Left hindlimb (tissue), 1 donor: ENCODE data around the gene SLC17A5.
"Not testable (repeated sequence)": the region's sequence is repeated elsewhere in the genome, so short reads cannot be mapped to it uniquely, and the experiment has no call there.

ENCODE experiments used
- DNase-seq: peaks from one replicate; pipeline ENCODE4 v3.0.0-alpha.2; 2018

Gene SLC17A5

DNA sequence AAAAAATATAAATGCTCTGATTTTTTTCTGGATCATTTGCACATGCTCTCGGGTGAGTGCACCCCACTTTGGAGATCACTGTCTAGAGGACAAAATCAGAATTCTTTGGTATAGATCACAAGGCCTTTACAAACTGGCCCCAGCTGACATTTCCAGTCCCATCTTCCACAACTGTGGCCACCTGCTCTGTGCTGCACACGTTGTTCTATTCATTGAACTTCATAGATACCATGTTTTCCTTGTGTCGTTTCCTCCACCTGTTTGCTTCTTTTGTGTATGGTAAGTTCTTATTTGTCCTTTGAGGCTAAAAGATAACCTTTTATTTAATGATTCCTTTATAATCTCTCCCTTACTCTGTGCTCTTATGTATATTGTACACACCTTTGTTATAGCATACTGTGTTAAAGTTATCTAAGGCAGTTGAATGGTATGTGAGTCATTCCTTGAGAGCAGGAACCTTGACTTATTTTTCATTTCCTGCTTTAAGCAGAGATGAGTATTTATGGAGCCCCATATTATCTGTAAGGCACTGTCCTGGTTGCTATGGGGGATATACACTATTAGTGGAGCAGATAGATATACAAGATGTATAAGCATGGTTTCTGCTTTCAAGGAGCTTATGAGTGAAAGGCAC lies 12.0 kb upstream of the SLC17A5 start:
- DNase-seq, result no peak

DNA sequence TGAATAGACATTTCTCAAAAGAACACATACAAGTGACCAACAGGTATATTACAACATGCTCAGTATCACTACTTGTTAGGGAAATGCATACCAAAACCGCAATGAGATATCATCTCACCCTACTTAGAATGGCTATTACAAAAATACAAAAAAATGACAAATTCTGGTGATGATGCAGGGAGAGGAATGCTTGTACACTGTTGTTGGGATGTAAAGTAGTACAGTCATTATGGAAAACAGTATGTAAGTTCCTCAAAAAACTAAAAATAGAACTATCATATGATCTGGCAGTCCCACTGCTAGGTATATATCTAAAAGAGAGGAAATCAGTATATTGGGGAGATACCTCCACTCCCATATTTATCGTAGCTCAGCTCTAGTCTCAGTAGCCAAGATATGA lies 10.9 kb upstream of the SLC17A5 start:
- DNase-seq, result no peak

DNA sequence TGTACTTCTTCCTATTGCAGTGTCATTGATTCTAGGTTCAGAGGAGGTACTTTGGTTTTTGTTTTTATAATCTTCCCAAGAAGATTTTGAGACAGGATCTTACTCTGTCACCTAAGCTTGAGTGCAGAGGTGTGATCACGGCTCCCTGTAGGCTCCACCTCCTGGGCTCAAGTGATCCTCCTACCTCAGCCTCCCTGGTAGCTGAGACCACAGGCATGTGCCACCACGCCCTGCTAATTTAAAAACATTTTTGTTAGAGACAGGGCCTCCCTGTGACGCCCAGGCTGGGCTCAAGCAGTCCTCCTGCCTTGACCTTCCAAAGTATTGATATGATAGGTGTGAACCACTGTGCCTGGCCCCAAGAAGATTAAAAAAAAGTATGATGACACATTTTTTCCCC lies 3.4 kb upstream of the SLC17A5 start:
- DNase-seq, result no peak

DNA sequence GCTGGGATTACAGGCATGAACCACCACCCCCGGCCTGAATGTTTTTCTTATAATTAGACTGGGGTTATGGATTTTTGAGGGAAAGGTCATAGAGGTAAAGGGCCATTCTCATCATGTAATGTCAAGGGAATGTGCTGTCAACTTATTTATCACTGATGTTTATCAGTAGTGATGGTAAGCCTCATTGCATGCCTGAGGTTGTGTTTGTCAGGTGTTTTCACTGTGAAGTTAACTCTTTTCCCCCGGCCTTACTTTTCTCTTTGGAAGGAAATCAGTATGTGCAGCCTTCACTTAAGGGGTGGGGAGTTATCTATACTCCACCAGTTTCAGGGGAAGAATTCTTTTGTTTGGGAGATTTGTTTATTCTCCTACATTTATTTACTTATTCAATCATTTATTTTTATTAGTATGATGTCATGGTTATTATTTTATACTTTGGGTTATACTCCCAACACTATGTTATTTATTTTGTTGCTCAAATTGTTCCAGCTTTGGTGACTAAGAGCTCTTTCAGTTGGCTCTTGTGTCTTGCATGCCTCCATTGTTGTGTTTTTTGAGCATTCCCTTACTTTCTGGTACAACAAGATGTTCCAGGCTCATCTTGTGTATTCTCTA lies 2.8 kb upstream of the SLC17A5 start:
- no peak for DNase-seq

DNA sequence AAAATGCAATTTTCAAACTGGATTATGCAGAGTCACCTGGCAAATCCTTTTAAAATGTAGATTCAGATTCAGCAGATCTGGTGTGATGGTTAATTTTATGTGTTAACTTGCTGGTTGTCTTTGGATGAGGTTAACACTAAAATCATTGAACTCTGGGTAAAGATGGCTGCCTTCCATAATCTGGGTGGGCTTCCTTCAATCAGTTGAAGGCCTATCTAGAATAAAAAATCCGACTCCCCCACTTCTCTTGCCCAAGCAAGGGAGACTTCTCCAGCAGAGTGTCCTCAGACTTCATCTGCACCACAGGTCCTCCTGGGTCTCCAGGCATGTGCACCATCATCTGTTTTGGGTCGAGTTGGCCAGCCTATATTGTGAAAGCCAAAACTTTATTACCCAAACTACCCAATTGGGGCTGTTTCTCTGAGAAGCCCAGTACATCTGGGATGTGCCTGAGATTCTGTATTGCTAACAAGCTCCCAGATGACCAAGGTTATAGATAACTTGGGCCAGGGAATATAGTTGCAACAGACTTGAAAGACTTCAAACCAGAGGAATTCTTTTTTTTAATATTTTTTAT lies 1.6 kb upstream of the SLC17A5 start:
- DNase-seq, result no peak

DNA sequence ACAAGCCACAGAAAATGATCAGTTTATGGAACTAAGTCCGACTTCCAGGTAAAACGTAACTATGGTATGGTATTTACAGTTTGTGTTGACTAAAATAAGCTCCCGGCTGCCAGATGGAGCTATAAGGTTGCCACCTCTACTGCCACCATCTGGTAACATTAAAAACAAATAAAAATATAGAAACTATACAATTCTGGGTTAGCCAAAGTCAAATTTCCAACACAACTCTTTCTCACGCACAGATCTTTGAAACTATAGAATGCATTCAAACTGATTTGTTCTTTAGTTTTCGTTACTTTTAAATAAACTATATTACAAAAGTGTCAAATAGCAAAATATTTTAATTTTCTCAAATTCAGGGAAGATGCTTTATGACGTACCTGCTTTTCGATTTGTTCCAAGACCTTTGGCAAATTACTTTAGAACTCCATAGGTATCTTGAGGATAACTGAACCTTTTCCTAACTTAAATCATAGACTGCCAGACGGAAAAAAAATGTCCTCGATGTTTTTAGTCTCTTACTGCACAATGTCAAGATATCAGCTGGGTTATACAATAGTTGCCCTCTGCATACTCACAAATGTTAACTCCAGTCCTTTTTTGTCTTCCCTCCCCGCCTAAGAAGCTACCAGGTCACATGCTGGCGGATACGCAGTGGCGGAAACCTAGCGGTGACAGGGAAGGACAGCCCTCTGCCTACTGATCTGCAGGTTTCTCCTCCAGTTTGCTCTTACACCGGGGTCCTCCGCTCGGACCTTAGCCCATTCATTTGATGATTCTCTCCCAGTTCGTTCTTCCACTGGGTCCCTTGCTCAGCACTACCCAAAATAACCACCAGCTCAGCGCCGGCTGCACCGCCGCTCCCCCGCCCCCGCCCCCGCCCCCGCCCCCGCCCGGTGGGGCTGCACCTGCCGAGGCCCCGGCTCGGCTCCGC lies 888 bp downstream of the SLC17A5 start:
- peak; percentile 70 for DNase-seq

DNA sequence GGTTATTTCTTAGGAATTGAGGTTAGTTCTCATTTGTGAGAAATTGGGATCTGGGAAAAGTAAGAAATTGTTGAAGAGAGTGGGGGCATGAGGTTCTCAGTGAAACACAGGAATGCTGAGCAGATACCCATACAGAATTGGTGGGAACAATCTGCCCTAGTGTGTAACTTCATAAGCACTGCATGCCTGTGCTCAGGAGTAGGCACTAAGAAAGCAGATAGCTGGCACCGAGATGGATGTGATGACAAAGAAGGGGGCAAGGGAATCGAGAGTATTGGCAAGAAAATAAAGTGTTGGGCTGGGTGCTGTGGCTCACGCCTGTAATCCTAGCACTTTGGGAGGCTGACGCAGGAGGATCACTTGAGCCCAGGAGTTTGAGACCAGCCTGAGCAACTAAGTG lies 4.0 kb downstream of the SLC17A5 start:
- DNase-seq, result no peak

DNA sequence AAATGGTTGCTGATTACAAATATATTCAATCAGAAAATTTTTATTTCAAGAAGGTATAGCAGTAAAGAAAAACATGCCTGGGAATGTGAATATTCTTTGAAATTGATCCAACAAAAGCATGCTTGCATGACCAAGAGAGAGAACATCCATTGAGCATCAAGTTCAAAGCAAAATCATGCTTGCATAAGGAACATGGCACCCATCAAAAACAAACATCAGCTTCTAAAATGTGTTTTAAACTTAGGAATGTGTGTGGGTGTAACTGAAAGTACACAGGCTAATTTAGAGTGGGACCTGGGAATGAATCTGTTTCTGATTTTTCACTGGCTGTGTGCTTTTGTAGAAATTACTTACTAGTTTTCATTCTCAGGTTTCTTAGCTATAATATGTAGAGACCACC lies 5.6 kb downstream of the SLC17A5 start:
- no peak for DNase-seq

DNA sequence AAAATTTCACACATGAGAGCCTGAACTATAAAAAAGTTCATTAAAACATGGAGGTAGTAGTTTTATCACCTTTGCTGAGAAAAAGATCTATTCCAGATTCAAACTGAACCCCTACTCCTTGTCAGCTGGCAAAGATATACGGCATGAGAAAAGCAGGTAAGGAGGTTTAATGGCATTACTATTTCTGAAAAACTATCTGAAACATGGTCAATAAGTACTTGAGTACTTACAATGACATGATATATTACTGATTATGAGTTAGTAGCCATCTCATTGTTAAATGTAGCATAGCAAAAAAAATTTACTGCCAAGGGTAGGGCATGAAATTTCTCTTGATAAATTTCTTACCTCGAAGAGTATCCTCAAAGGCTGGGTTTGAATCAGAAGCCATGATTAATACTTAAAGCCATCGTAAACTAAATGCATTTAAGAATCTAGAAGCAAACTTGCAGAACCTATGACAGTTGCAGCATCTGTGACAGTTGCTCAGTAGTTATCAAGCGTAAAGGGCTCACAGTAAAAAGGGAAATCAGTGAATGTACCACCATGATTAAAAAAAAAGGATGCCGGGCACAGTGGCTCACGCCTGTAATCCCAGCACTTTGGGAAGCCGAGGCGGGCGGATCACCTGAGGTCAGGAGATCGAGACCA lies 8.7 kb downstream of the SLC17A5 start:
- DNase-seq, result no peak

DNA sequence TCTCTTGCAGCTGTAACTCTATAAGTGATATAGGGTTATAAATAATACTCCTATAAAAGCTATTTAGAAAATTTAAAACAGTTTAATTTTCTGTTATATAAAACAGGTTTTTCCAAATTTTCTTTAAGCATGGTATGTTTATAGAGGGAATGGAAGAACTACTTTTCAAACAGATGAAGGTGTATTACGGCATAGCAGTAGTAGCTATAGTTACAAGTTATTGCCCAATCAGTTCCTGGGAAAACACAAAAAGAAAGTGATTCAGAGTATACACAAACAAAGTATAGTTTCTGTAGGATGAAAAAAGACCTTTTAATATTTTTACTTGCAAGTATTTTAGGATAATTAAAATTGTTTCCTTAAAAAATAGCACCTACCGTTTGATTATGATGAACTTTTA lies 9.8 kb downstream of the SLC17A5 start:
- no peak for DNase-seq

DNA sequence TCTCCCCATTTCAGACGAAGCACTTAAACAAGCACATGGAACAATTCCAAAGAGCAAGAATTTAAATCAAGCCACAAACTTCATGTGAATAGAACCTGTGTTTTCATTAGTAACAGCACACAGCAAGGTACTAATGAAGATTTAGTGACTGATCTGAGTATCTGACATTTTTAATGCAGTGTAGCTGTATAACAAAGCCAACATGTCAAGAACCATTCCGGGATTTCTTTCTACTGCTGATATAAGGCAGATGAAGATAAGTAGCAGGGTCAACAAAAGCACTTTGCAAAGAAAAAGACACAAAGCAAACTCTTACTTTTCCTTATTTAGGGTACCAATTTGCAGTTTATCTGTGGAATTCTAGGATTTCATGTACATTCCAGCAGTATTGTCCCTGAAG lies 11.3 kb downstream of the SLC17A5 start:
- no peak for DNase-seq

DNA sequence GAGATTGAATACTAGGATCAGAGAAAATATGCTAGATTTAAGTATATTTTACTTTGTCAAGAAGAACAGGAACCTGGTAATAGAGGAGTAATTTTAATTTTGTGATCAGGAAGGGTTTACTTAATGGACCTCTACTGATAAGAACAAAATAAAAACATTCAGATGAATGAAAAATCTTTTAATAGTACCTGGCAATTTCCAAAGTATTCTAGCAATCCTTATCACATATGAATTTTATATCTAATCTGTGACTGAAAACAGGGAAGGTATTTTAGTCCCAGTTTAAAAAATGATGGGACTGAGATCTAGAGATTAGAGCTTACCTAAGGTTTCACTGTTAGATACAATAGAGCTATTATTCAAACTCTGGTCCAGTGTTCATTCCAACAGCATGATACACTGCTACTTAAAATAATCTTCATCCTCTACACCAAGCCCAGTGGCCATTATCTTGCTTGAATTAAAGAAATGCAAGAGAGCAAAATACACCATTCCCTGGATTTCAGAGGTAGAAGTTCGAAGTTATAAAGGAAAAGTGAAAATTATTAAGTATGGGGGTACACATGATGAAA lies 13.5 kb downstream of the SLC17A5 start:
- no peak for DNase-seq

DNA sequence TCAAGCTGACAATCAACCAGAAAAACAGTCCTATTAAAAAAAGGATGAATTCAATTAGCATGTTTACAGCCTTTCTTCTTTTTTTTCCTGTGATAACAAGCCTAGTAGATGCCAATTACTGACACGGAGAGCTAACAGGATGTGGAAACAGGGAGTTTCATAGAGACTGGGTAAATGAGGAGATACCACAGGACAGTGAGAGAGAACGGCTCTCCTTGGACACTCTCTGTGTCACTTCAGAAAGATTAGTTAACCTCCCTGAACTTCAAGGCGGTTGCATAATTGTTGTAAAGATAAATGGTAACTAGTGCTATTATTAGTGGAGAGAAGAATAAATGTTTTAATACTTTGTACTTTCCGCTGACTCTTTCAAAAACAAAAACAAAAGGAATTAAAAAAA lies 14.8 kb downstream of the SLC17A5 start:
- no peak for DNase-seq

DNA sequence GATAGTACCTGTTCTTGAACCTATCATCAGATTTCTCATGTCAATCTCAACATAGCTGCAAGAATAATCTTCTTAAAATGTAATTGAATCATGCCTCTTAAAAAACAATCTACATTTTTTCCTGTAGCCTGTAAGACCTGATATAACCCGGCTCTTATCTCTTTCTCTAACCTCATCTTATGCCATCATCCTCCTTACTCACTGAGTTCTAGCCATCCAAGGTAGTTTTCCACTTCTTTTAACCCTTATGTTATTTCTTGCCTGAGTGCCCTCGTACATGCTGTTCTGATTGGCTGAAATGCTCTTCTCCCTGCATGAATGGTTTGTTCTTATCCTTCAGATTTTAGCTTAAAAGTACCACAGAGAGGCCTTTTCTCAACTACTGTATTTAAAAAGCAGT lies 16.4 kb downstream of the SLC17A5 start:
- DNase-seq, result no peak

DNA sequence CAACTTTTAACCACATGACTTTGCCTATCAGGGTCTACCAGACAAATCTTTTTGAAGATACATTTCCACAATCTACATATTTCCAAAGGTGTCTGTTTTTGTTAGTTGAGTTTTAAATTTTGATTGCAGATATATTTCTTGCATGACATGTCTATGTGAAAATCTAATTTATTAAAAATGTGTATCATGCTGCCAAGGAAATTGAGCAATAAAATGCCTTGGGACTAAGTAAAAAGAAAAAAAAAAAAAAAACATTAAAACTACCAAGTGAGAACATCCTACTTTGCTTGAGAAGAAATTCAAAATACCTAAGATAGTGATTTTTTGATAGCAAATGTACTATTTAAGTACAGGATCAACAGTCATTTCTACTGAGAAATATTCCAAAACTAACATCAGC lies 17.7 kb downstream of the SLC17A5 start:
- no peak for DNase-seq

DNA sequence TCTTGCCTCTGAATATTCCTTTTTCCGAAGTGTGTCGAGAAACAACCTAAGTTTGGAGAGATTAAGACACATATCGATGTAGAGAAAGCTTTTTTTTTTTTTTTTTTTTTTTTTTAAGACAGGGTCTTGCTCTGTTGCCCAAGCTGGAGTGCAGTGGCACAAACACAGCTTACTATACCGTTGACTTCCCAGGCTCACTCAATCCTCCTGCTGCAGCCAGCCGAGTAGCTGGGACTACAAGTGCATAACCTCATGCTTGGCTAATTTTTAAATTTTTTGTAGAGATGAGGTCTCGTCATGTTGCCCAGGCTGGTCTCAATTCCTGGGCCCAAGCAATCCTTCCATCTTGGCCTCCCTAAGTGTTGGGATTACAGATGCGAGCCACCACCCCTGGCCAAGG lies 21.4 kb downstream of the SLC17A5 start:
- DNase-seq, result no peak

DNA sequence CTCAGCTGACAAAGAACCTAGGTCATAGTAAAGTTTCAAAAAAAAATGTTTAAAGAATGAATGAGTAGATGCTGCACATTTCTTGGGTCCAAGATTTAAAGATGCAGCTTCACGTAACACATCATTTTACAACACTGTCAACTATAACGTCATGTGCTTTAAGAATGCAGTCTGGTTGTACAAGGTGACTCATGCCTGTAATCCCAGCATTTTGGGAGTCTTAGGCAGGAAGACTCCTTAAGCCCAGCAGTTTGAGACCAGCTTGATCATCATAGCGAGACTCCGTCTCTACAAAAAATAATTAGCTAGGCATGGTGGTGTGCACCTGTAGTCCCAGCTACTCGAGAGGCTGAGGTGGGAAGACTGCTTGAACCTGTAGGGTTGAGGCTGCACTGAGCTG lies 21.9 kb downstream of the SLC17A5 start:
- no peak for DNase-seq

DNA sequence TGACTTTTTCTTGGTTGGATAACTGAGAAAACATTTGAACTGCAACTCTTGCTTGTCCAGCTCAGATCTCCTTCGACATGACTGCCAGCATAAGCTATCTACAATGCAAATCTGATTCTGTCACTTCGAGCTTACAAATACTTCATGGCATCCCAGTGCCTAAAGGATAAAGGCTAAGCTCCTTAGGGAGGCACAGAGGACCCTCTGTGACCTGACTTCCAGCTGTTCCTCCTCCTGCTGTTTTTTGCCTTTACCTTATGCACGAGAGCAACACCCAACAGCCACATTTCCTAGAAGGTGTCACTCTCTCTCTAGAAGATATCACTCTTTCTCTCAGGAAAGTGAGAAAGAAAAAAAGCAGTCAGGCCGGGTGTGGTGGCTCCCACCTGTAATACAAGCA lies 23.4 kb downstream of the SLC17A5 start:
- no peak for DNase-seq

DNA sequence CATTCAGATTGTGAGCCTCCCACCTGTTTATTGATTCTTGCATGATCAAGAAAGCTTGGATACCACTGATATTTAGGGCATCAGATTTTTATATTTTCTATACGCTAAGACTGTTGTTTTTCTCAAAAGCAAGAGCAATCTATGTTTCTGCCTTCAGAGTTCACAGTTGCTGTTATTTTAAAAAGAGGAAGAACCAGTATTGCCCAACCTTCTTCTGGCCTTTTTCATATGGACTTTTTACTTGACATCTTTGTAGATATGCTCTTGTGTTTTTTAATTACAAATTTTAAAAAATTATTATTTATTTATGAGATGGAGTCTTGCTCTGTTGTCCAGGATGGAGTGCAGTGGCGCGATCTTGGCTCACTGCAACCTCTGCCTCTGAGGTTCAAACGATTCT lies 28.9 kb downstream of the SLC17A5 start:
- DNase-seq, result no peak

DNA sequence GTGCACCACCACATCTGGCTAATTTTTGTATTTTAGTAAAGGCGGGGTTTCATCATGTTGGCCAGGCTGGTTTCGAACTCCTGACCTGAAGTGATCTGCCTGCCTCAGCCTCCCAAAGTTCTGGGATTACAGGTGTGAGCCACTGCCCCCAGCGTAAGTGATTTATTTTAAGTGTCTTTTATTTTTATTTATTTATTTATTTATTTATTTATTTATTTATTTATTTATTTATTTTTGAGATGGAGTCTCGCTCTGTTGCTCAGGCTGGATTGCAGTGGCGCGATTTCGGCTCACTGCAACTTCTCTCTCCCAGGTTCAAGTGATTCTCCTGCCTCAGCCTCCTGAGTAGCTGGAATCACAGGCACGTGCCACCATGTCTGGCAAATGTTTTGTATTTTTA lies 30.3 kb downstream of the SLC17A5 start:
- not testable (repeated sequence) for DNase-seq

DNA sequence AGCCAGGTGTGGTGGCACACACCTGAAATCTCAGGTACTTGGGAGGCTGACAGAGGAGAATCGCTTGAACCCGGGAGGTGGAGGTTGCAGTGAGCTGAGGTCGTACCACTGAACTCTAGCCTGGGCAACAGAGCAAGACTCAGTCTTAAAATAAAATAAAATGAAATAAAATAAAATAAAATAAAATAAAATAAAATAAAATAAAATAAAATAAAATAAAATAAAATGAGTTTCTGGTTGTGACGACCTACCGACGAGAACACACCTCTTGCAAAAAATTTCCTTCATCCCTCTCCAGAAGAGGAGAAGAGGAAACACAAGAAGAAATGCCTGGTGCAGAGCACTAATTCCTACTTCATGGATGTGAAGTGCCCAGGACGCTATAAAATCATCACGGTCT lies 35.7 kb downstream of the SLC17A5 start:
- DNase-seq, result not testable (repeated sequence)

DNA sequence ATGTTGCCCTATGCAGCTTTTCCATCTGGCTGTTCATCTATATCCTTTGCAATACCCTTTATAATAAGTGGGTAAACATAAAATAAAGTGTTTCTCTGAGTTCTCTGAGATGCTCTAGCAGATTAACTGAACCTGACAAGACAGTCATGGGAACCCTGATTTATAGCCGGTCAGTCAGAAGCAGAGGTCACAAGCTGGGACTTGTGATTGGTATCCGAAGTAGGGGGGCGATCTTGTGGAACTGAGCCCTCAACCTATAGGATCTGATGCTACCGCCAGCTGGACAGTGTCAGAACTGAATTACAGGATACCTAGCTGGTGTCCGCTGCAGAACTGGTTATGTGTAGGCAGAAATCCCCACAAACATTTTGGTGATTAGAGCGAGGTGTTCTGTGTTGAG lies 39.0 kb downstream of the SLC17A5 start:
- DNase-seq, result no peak
